Hepatocyte (in vitro differentiated cells): Measurements from ENCODE around the gene PDYN.

ENCODE experiments used
- EZH2 ChIP-seq: fragments of 200-600 bp; sonication (generic); IDR thresholded peaks from 2 replicates; pipeline ENCODE4 v1.6.1; 2016; ENCODE audit warnings: antibody characterized with exemption, mild to moderate bottlenecking, borderline replicate concordance
- TF ChIP-seq, protein P1 (sequence below): fragments of 200-600 bp; sonication (generic); IDR thresholded peaks from 2 replicates; pipeline ENCODE4 v1.5.1; 2016; ENCODE audit warnings: antibody characterized with exemption, mild to moderate bottlenecking; ENCODE audit not compliant: poor library complexity

DNA sequence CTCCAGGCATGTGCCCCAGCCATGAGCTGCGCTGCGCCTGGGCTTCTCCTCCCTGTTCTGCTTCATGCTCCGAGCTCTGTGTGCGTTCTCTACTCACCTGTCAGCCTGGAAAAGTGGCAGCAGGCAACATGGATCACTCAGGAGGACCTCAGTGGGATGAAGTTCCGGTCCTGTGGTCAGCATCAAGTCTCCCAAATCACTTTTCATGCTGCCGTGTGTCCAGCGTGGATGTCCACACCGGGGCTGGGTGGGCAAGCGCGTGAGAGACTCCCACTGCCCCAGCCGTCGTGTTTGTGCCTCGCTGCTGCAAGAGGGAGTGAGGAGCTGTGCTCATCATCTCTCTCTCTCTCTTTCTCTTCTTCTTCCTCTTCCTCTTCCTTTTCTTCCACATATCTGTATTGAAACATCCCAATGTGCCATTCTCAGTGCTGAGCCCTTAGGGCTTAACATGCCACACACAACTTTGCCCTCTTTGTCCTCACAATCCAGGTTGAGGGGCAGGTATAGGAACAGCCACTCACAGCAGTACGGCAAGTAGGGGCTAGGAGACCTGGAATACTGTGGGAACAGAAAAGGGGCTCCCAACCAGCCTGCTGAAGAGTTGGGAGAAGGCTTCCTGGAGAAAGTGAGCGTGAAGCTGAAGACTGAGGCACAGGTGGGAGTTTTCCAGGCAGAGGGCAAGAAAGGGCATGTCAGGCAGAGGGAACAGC is 3.8 kb upstream of the PDYN start:
- TF ChIP-seq EZH2: no peak
- TF ChIP-seq, protein P1, sequence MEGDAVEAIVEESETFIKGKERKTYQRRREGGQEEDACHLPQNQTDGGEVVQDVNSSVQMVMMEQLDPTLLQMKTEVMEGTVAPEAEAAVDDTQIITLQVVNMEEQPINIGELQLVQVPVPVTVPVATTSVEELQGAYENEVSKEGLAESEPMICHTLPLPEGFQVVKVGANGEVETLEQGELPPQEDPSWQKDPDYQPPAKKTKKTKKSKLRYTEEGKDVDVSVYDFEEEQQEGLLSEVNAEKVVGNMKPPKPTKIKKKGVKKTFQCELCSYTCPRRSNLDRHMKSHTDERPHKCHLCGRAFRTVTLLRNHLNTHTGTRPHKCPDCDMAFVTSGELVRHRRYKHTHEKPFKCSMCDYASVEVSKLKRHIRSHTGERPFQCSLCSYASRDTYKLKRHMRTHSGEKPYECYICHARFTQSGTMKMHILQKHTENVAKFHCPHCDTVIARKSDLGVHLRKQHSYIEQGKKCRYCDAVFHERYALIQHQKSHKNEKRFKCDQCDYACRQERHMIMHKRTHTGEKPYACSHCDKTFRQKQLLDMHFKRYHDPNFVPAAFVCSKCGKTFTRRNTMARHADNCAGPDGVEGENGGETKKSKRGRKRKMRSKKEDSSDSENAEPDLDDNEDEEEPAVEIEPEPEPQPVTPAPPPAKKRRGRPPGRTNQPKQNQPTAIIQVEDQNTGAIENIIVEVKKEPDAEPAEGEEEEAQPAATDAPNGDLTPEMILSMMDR: no peak
